OCI-LY7 (cell line): ENCODE measurements around the gene SLC2A4RG. TPM values are rescaled to one million over a fixed set of nuclear protein-coding genes. Genes with fewer than 3 reads are reported as not detected.
A peak's percentile ranks its signal among the peaks of the same experiment; 100 is the strongest.

Source experiments
- BruUV-seq: library from RNA; stranded (reverse); fragments of 400-500 nt; replicated peaks from 2 replicates; lab custom pipeline; 2021; lab: Mats Ljungman, UMichigan
- CTCF ChIA-PET: fragments of 300-600 bp; sonication (Branson Sonifier 250); formaldehyde crosslinking; loops from one replicate; lab custom pipeline; 2022; ENCODE audit warnings: antibody characterized with exemption; ENCODE audit not compliant: unreplicated experiment; lab: Charles Lee
- POLR2A ChIA-PET: fragments of 300-600 bp; sonication (Branson Sonifier 250); formaldehyde crosslinking; loops from one replicate; lab custom pipeline; 2022; ENCODE audit warnings: antibody characterized with exemption; lab: Charles Lee
- DNase-seq: peaks from one replicate; pipeline ENCODE4 v3.0.0-alpha.2; 2015; ENCODE audit warnings: low spot score
- H2AFZ ChIP-seq: fragments of 200-600 bp; sonication (generic), shearing (Covaris generic); 2 replicates; pipeline ENCODE4 v1.6.1; 2014; ENCODE audit warnings: mild to moderate bottlenecking, antibody characterized with exemption, low read length, moderate library complexity
- H3K27ac ChIP-seq: fragments of 200-600 bp; sonication (generic); 2 replicates; pipeline ENCODE4 v1.5.1; 2014; ENCODE audit warnings: mixed run types, low read depth, mild to moderate bottlenecking, moderate library complexity, low read length, inconsistent platforms; ENCODE audit not compliant: poor library complexity, severe bottlenecking
- H3K36me3 ChIP-seq: fragments of 200-600 bp; sonication (generic); 2 replicates; pipeline ENCODE4 v1.6.1; 2014; ENCODE audit warnings: mild to moderate bottlenecking, antibody characterized with exemption, low read length, moderate library complexity, mixed read lengths; ENCODE audit not compliant: insufficient read depth
- H3K4me1 ChIP-seq: fragments of 200-600 bp; sonication (generic); 2 replicates; pipeline ENCODE4 v1.5.1; 2014; ENCODE audit warnings: mild to moderate bottlenecking, low read length; ENCODE audit not compliant: insufficient read depth, poor library complexity, severe bottlenecking
- H3K4me2 ChIP-seq: fragments of 200-600 bp; sonication (generic); 2 replicates; pipeline ENCODE4 v1.6.1; 2014; ENCODE audit warnings: mild to moderate bottlenecking, low read length
- H3K4me3 ChIP-seq: fragments of 200-600 bp; sonication (generic); 2 replicates; pipeline ENCODE4 v1.5.1; 2014; ENCODE audit warnings: mild to moderate bottlenecking, low read depth, low read length; ENCODE audit not compliant: poor library complexity, severe bottlenecking
- H3K79me2 ChIP-seq: fragments of 200-600 bp; sonication (generic); 2 replicates; pipeline ENCODE4 v1.6.1; 2016; ENCODE audit warnings: low read depth, mild to moderate bottlenecking, low read length, moderate library complexity, mixed read lengths; ENCODE audit not compliant: insufficient read depth
- H3K9me2 ChIP-seq: fragments of 200-600 bp; sonication (generic); 2 replicates; pipeline ENCODE4 v1.6.1; 2016; ENCODE audit warnings: mild to moderate bottlenecking, low read length, mixed read lengths; ENCODE audit not compliant: insufficient read depth
- H3K9me3 ChIP-seq: fragments of 200-600 bp; sonication (generic); 2 replicates; pipeline ENCODE4 v1.6.1; 2014; ENCODE audit warnings: mild to moderate bottlenecking, mixed run types, low read length, mixed read lengths
- H4K20me1 ChIP-seq: fragments of 200-600 bp; sonication (generic); 2 replicates; pipeline ENCODE4 v1.6.1; 2014; ENCODE audit warnings: mild to moderate bottlenecking, antibody characterized with exemption, low read length, moderate library complexity, mixed read lengths; ENCODE audit not compliant: insufficient read depth
- CTCF ChIP-seq: fragments of 200-600 bp; sonication (generic); conservative IDR thresholded peaks from 2 replicates; pipeline ENCODE4 v1.5.1; 2014; ENCODE audit warnings: mild to moderate bottlenecking, antibody characterized with exemption, low read length, moderate library complexity, mixed read lengths
- EZH2phosphoT487 ChIP-seq: fragments of 200-600 bp; sonication (generic); IDR thresholded peaks from 2 replicates; pipeline ENCODE4 v1.6.1; 2018; ENCODE audit warnings: low read depth, borderline replicate concordance, mild to moderate bottlenecking, mixed run types, antibody characterized with exemption, low read length, moderate library complexity, mixed read lengths
- intact Hi-C: fragments of 100-400 bp; cut with micrococcal nuclease; formaldehyde crosslinking; loops from one replicate; pipeline ENCODE4 v1.10.0; 2022; ENCODE audit not compliant: unreplicated experiment
- total RNA-seq, 2 experiments: library from RNA; depleted of rRNA in 1 of 2; stranded (reverse); fragments of >200 nt in 1 of 2; shearing (Covaris generic) in 1 of 2; gene quantifications; 2 replicates each; pipeline ENCODE4 v1.2.3, GENCODE V29; 2014 to 2022

SLC2A4RG gene
- total RNA-seq, 2 experiments from 2014 or later = 77.9 to 113 TPM

GRCh38 chr20:63733579-63734081 lies 5.9 kb upstream of the SLC2A4RG start:
- no peaks in the 10 kb centered on the region for H3K9me3 ChIP-seq
- no peak overlapping the region for H3K4me2 ChIP-seq
- H3K79me2 ChIP-seq = peaks cover 17% of the 10 kb centered on the region
- DNase-seq = no peak
- BruUV-seq = no TSS peak
- intact Hi-C loops = no loop called here
- H3K9me2 ChIP-seq = no peaks in the 10 kb centered on the region
- no peak overlapping the region for H3K4me3 ChIP-seq
- ChIA-PET CTCF (no interaction called here), POLR2A (no interaction called here)
- peaks cover 77% of the 10 kb centered on the region for H3K4me1 ChIP-seq
- H3K36me3 ChIP-seq = peaks cover 63% of the 10 kb centered on the region
- no peaks in the 10 kb centered on the region for H4K20me1 ChIP-seq
- H2AFZ ChIP-seq = no peak overlapping the region
- H3K27ac ChIP-seq = peak overlapping the region; percentile 97
- TF ChIP-seq CTCF (no peak), EZH2phosphoT487 (no peak)

GRCh38 chr20:63734111-63734945 lies 5.2 kb upstream of the SLC2A4RG start:
- H3K4me3 ChIP-seq = no peak overlapping the region
- no peak for DNase-seq
- no peaks in the 10 kb centered on the region for H3K9me2 ChIP-seq
- H4K20me1 ChIP-seq = no peaks in the 10 kb centered on the region
- TSS peak; percentile 28 for BruUV-seq
- H3K4me1 ChIP-seq = peaks cover 77% of the 10 kb centered on the region
- H3K4me2 ChIP-seq = no peak overlapping the region
- H2AFZ ChIP-seq = no peak overlapping the region
- intact Hi-C loops = no loop called here
- H3K36me3 ChIP-seq = peaks cover 61% of the 10 kb centered on the region
- H3K9me3 ChIP-seq = no peaks in the 10 kb centered on the region
- ChIA-PET POLR2A (no interaction called here), CTCF (no interaction called here)
- peaks cover 14% of the 10 kb centered on the region for H3K79me2 ChIP-seq
- TF ChIP-seq EZH2phosphoT487 = no peak
- TF ChIP-seq CTCF = no peak
- H3K27ac ChIP-seq = no peak overlapping the region
